Measurements from ENCODE around the gene NUCB1. TPM values are rescaled to one million over a fixed set of nuclear protein-coding genes. Genes with fewer than 3 reads are reported as not detected.

The NUCB1 gene
- total and polyA plus RNA-seq, 9 of the 15 experiments (the other 6 are each of a cell fraction or from before 2014, with no cell fraction given), result 3.1 to 153 (median 71.7) TPM

DNA sequence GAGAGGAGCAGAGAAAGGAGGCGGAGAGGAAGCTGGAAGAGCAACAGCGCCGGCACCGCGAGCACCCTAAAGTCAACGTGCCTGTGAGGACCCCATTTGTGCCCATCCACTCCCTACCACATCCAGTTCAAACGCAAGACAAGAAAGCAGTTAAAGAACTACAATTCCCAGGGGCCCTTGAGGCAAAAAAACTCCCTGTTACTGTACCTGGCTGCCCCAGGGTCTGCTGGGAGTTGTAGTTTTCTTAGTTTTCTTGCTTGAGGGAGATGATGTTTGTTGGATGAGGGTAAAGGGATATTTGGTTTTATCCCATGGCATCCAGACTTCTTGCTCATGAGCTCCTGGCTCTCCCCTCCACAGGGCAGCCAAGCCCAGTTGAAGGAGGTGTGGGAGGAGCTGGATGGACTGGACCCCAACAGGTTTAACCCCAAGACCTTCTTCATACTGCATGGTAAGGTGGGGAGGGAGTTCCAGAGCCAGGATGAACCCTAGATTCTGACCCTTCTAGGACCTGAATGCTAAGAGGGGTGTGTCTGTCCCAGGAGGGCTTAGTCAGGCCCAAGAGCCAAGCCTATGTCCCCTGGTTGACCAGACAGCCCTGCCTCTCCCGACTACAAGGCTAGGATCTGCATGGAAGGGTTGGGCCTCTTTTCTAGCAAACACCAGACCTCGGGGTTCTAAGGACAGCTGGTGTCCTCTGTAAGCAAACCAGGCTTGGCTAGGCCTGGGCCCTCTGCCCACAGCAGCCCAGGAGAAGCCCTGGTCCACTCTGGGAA is 13.2 kb downstream of the NUCB1 start:
- peak in 1 of 4 experiments; percentile 59 for DNase-seq (ENCODE audit: extremely low read depth in 1 of 4, low spot score in 3 of 4)
- intact Hi-C loops (cut with micrococcal nuclease), result no loop called here
- TF ChIP-seq TAF7 (tag; IDR thresholded peaks at IDR 0.05) (no peak), BDP1 (IDR thresholded peaks at IDR 0.05; ENCODE audit: insufficient read depth, insufficient read length) (no peak), THAP7 (CRISPR knock-in tag; IDR thresholded peaks at IDR 0.05) (no peak), ZBTB11 (CRISPR knock-in tag; IDR thresholded peaks at IDR 0.05) (peak in 1 of 3 experiments; percentile 38; a peak in 1 of 6 replicates), MEF2A (IDR thresholded peaks at IDR 0.05; ENCODE audit: control insufficient read depth, low read depth, low read length) (no peak), ZNF395 (CRISPR knock-in tag; IDR thresholded peaks at IDR 0.05) (peak; percentile 44; the same call in 1 of the 2 replicates)
- TF ChIP-seq, protein P1, sequence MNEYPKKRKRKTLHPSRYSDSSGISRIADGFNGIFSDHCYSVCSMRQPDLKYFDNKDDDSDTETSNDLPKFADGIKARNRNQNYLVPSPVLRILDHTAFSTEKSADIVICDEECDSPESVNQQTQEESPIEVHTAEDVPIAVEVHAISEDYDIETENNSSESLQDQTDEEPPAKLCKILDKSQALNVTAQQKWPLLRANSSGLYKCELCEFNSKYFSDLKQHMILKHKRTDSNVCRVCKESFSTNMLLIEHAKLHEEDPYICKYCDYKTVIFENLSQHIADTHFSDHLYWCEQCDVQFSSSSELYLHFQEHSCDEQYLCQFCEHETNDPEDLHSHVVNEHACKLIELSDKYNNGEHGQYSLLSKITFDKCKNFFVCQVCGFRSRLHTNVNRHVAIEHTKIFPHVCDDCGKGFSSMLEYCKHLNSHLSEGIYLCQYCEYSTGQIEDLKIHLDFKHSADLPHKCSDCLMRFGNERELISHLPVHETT (CRISPR knock-in tag; conservative IDR thresholded peaks at IDR 0.05 in 1 of 2, IDR thresholded peaks at IDR 0.05 in 1 of 2), result 0 out of 4 replicates have a peak, but pooled peaks of 1 of the 2 experiments have one; percentile 35

More for the DNA sequence above, 13.2 kb downstream of the NUCB1 start:
- ATAC-seq (peak; percentile 83), FAIRE-seq (peak; percentile 87)
- H3K36me3 ChIP-seq (ENCODE audit: control insufficient read depth, insufficient read depth, low read length), result peaks cover 81% of the 10 kb centered on the region
- H3K27ac ChIP-seq (ENCODE audit: extremely low read depth, low read depth, low read length), result no peak overlapping the region
- ChIA-PET CTCF (ENCODE audit: low intra/inter-chr PET ratio) (no interaction called here), POLR2A (interaction anchor here (0.6 to 3.2 kb wide), 6 partner anchors 11 to 560 kb away, joined by 3 to 18 read pairs (median 4); partner anchors contain the start of genes NUCB1 and TULP2)
- no peak overlapping the region for H3K4me3 ChIP-seq
- no peaks in the 10 kb centered on the region for H4K20me1 ChIP-seq (replicated peaks; ENCODE audit: control insufficient read depth, insufficient read depth, low read length)
- no peaks in the 10 kb centered on the region for H3K9me3 ChIP-seq (replicated peaks; ENCODE audit: control insufficient read depth, insufficient read depth, low read depth, low read length)
- H3K9me1 ChIP-seq (ENCODE audit: control insufficient read depth, insufficient read depth, low read length), result no peaks in the 10 kb centered on the region
- in situ Hi-C loops (cut with MboI), result no loop called here
- H3K27me3 ChIP-seq (ENCODE audit: control insufficient read depth in 2 of 2, insufficient read depth in 2 of 2, low read length in 2 of 2), result no peaks in the 10 kb centered on the region
- no peaks in the 10 kb centered on the region for H3K79me2 ChIP-seq (ENCODE audit: control insufficient read depth, insufficient read depth, low read length)
- H3K4me2 ChIP-seq (ENCODE audit: insufficient read depth, low read length), result no peak overlapping the region
- H3K9ac ChIP-seq (ENCODE audit: insufficient read depth in 1 of 2, low read depth in 2 of 2, low read length in 2 of 2), result peak overlapping the region in 1 of 2 experiments; percentile 31; a peak in 1 of 4 replicates
- BruUV-seq (replicated peaks), result no TSS peak
- H3K4me1 ChIP-seq (replicated peaks in 1 of 2; ENCODE audit: control insufficient read depth in 2 of 2, insufficient read depth in 2 of 2, low read length in 2 of 2), result peaks cover 0 to 3% of the 10 kb centered on the region in 2 experiments; a peak in 1 of 5 replicates
- no peak overlapping the region for H2AFZ ChIP-seq (ENCODE audit: low read depth, low read length)
- WGBS (ENCODE audit: insufficient coverage, low coverage, missing lambda C conversion rate), result 89% methylated on average over 9 of the region's 9 CpGs
